Progenitor cell of endocrine pancreas (in vitro differentiated cells): ENCODE measurements around the gene UBAP2. TPM values are rescaled to one million over a fixed set of nuclear protein-coding genes. Genes with fewer than 3 reads are reported as not detected.

ENCODE experiments used
- DNase-seq: peaks from one replicate; pipeline ENCODE4 v3.0.0; 2021; ENCODE audit warnings: low spot score; ENCODE audit not compliant: unreplicated experiment
- H3K27ac Mint-ChIP-seq: 2 replicates; pipeline ENCODE4 v1.8.0; 2021; ENCODE audit warnings: mild to moderate bottlenecking, moderate library complexity, mixed read lengths
- H3K27me3 Mint-ChIP-seq: 2 replicates; pipeline ENCODE4 v1.8.0; 2021; ENCODE audit warnings: mixed read lengths
- H3K36me3 Mint-ChIP-seq: 2 replicates; pipeline ENCODE4 v1.8.0; 2022; ENCODE audit warnings: mixed read lengths; ENCODE audit not compliant: insufficient read depth
- H3K4me1 Mint-ChIP-seq: 2 replicates; pipeline ENCODE4 v1.8.0; 2021; ENCODE audit warnings: low read depth, mixed read lengths
- H3K4me3 Mint-ChIP-seq: 2 replicates; pipeline ENCODE4 v1.8.0; 2021; ENCODE audit warnings: low read depth, mild to moderate bottlenecking, moderate library complexity, mixed read lengths
- H3K9me3 Mint-ChIP-seq: 2 replicates; pipeline ENCODE4 v1.8.0; 2021; ENCODE audit warnings: low read depth, mixed read lengths
- total RNA-seq: library from RNA; stranded (reverse); gene quantifications from 2 replicates; pipeline ENCODE4 v1.2.1, GENCODE V29; 2021
- TF ChIP-seq, protein P1 (sequence below): fragments of 200-600 bp; sonication (generic); IDR thresholded peaks from one replicate; pipeline ENCODE4 v1.5.0; 2021; ENCODE audit warnings: antibody characterized with exemption, mild to moderate bottlenecking; ENCODE audit not compliant: unreplicated experiment

The UBAP2 gene
- total RNA-seq, 1 donor from 2014 or later, result 56.7 TPM

DNA sequence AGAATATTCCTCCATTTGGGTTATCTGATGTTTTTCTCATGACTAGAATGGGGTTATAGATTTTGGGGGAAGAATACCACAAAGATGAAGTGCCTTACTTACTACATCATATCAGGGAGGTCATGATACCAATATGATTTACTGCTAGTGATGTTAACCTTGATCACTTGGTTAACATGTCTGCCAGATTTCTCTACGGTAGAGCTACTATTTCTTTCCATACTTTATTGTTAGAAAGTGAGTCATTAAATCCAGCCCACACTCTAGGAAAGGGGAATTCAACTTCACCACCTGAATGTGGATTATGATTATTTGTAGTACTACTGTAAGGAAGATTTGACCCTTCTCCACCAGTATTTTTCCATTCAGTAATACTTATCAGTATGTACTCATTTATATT lies 167.1 kb downstream of the UBAP2 start:
- Mint-ChIP-seq H3K4me1 (peaks cover 40% of the 10 kb centered on the region), H3K27ac (peak overlapping the region; percentile 3), H3K27me3 (no peaks in the 10 kb centered on the region), H3K9me3 (no peaks in the 10 kb centered on the region), H3K4me3 (no peak overlapping the region), H3K36me3 (peaks cover under 1% of the 10 kb centered on the region)
- TF ChIP-seq, protein P1, sequence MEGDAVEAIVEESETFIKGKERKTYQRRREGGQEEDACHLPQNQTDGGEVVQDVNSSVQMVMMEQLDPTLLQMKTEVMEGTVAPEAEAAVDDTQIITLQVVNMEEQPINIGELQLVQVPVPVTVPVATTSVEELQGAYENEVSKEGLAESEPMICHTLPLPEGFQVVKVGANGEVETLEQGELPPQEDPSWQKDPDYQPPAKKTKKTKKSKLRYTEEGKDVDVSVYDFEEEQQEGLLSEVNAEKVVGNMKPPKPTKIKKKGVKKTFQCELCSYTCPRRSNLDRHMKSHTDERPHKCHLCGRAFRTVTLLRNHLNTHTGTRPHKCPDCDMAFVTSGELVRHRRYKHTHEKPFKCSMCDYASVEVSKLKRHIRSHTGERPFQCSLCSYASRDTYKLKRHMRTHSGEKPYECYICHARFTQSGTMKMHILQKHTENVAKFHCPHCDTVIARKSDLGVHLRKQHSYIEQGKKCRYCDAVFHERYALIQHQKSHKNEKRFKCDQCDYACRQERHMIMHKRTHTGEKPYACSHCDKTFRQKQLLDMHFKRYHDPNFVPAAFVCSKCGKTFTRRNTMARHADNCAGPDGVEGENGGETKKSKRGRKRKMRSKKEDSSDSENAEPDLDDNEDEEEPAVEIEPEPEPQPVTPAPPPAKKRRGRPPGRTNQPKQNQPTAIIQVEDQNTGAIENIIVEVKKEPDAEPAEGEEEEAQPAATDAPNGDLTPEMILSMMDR, result no peak
- no peak for DNase-seq

GRCh38 chr9:33880211-33881089 lies 168.2 kb downstream of the UBAP2 start:
- H3K9me3 Mint-ChIP-seq, result no peaks in the 10 kb centered on the region
- peaks cover 37% of the 10 kb centered on the region for H3K4me1 Mint-ChIP-seq
- no peak for DNase-seq
- peak overlapping the region; percentile 63 for H3K27ac Mint-ChIP-seq
- H3K27me3 Mint-ChIP-seq, result no peaks in the 10 kb centered on the region
- no peaks in the 10 kb centered on the region for H3K36me3 Mint-ChIP-seq
- H3K4me3 Mint-ChIP-seq, result no peak overlapping the region
- TF ChIP-seq, protein P1, result no peak

DNA sequence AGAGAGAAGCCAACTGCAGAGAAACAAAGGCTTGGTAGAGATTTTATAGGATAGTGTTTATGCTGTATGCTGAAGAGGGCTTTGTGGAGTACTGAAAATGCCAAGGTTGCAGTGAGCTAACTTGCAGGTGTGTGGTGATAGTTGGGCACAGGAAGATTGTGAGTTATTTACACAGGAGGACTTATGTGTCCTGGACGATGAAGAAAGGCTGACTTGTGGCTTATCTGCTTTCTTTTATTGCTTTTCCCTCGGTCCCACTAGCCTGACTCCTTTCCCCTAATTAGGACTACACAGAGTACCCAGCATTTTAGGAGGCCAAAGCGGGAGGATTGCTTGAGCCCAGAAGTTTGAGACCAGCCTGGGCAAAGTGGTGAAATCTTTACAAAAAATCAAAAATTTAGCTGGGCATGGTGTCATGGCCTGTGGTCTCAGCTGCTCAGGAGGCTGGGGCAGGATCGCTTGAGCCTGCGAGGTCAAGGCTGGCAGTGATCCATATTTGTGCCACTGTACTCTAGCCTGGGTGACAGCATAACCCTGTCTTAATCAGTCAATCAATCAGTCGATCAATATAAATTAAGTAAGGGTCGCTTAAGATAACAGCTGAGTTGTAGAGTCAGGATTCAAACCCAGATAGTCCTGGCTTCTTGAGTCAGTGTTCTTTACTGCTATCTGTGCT lies 169.9 kb downstream of the UBAP2 start:
- TF ChIP-seq, protein P1, result no peak
- H3K27ac Mint-ChIP-seq, result peak overlapping the region; percentile 92
- no peaks in the 10 kb centered on the region for H3K9me3 Mint-ChIP-seq
- no peak for DNase-seq
- no peak overlapping the region for H3K4me3 Mint-ChIP-seq
- no peaks in the 10 kb centered on the region for H3K27me3 Mint-ChIP-seq
- peaks cover 21% of the 10 kb centered on the region for H3K4me1 Mint-ChIP-seq
- H3K36me3 Mint-ChIP-seq, result no peaks in the 10 kb centered on the region

DNA sequence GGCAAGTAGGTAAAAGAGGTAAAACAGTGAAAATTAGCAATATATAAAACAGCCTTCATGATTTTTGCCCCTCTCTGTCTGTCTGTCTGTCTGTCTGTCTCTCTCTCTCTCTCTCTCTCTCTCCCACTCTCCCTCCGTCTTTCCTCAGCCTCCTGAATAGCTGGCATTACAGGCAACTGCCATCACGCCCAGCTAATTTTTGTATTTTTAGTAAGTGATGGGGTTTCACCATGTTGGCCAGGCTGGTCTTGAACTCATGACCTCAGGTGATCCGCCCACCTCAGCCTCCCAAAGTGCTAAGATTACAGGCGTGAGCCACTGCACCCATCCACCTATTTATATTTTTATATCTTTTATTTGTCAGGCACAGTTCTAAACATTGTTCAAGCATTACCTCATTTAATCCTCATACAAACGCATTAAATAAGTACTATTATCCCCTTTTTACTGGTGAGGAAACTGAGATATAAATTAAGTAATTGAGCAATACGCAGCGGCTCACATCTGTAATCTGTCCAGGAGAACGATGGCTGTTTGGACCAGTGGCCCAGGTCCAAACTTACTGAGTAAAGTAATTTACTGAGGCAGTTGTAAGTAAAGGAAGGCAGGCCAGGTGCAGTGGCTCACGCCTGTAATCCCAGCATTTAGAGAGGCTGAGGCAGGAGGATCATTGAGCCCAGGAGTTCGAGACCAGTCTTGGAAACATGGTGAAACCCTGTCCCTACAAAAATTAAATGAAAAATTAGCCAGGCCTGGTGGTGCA lies 170.8 kb downstream of the UBAP2 start:
- peaks cover 18% of the 10 kb centered on the region for H3K4me1 Mint-ChIP-seq
- TF ChIP-seq, protein P1, result no peak
- H3K27me3 Mint-ChIP-seq, result no peaks in the 10 kb centered on the region
- H3K36me3 Mint-ChIP-seq, result no peaks in the 10 kb centered on the region
- H3K9me3 Mint-ChIP-seq, result no peaks in the 10 kb centered on the region
- H3K4me3 Mint-ChIP-seq, result no peak overlapping the region
- peak overlapping the region; percentile 92 for H3K27ac Mint-ChIP-seq
- DNase-seq, result no peak

Other genes starting within 250 kb of the UBAP2 start
- gene UBE2R2, start 231.7 kb downstream of the UBAP2 start, total RNA-seq, result 72.0 and 72.8 TPM in 2 replicates
- 48.7 and 50.4 TPM in 2 replicates for gene DCAF12, start 77.8 kb upstream of the UBAP2 start, total RNA-seq
- gene UBAP1, start 130.2 kb upstream of the UBAP2 start, total RNA-seq, result 45.6 and 47.6 TPM in 2 replicates